Testis (tissue), 2 donors: ENCODE data around the gene LRRTM4.

Experiments used
- POLR2A ChIP-seq: fragments of 450-650 bp; IDR thresholded peaks from one replicate; pipeline ENCODE4 v1.6.1; 2017; ENCODE audit warnings: antibody characterized with exemption, mild to moderate bottlenecking, moderate library complexity
- TF ChIP-seq, protein P1 (sequence below), 3 experiments: fragments of 450-650 bp in 2 of 3; fragments of 200-600 bp in 1 of 3; sonication (generic) in 1 of 3; IDR thresholded peaks; one replicate each; pipeline ENCODE4 v1.5.1; 2016 to 2019; ENCODE audit warnings: antibody characterized with exemption in 3 of 3, mild to moderate bottlenecking in 2 of 3, moderate library complexity in 1 of 3

DNA sequence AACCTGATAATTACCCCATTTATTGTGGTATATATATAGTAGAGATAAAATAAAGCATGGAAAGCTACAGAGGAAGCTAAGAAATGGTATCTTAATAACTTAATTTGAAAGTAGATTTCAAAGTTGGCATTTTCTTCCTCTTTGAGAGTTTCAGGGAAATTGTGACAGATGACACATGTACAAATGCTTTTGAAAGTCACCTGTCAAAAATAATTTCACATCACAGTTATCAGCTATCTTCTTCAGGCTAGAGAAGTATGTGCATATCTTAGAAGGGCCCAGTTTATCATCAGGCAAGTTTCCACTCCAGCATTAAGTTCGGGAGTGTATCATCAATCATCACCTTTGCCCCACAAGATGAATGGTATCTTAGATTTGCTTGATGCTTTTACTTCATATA, 457.9 kb downstream of the LRRTM4 start:
- TF ChIP-seq, protein P1, sequence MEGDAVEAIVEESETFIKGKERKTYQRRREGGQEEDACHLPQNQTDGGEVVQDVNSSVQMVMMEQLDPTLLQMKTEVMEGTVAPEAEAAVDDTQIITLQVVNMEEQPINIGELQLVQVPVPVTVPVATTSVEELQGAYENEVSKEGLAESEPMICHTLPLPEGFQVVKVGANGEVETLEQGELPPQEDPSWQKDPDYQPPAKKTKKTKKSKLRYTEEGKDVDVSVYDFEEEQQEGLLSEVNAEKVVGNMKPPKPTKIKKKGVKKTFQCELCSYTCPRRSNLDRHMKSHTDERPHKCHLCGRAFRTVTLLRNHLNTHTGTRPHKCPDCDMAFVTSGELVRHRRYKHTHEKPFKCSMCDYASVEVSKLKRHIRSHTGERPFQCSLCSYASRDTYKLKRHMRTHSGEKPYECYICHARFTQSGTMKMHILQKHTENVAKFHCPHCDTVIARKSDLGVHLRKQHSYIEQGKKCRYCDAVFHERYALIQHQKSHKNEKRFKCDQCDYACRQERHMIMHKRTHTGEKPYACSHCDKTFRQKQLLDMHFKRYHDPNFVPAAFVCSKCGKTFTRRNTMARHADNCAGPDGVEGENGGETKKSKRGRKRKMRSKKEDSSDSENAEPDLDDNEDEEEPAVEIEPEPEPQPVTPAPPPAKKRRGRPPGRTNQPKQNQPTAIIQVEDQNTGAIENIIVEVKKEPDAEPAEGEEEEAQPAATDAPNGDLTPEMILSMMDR (IDR thresholded peaks at IDR 0.05): no peak
- no peak for TF ChIP-seq POLR2A
